ENCODE data around the gene LRRC28. TPM values are rescaled to one million over a fixed set of nuclear protein-coding genes. Genes with fewer than 3 reads are reported as not detected.

The LRRC28 gene
- total RNA-seq, 6 donors from 2014 or later = 15.6 to 70.2 (median 20.1) TPM

DNA sequence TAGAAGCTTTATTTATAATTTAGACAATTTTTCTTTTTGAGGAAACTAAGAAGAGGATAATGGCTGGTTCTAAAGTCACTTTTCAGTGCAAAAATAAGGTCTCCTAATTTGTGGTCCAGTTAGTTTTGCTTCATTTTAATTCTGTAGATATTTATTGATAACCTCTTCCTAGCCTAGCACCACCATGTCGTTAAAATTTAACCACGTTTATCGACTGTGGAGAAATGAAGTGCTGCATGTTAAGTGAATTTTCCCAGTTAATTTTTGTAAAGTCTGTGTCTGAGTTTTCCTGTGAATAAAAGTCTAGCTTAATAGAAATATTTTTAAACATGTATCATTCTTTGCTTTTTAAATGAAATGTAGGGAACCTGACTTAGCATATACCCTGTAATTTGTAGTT is 16.7 kb downstream of the LRRC28 start:
- WGBS, 2 donors = 83 to 84% methylated on average over 3 of the region's 3 CpGs
- Histone ChIP-seq H3K4me3 (no peak overlapping the region), H3K4me1 (peaks cover 0 to 4% (median under 1%) of the 10 kb centered on the region in 4 donors), H3K36me3 (no peaks in the 10 kb centered on the region), H3K9me3 (no peaks in the 10 kb centered on the region), H3K27ac (no peak overlapping the region), H3K27me3 (no peaks in the 10 kb centered on the region)
- no peak for TF ChIP-seq POLR2A (IDR thresholded peaks at IDR 0.05)
- no peak for TF ChIP-seq EP300 (IDR thresholded peaks at IDR 0.05)
- TF ChIP-seq, protein P1, sequence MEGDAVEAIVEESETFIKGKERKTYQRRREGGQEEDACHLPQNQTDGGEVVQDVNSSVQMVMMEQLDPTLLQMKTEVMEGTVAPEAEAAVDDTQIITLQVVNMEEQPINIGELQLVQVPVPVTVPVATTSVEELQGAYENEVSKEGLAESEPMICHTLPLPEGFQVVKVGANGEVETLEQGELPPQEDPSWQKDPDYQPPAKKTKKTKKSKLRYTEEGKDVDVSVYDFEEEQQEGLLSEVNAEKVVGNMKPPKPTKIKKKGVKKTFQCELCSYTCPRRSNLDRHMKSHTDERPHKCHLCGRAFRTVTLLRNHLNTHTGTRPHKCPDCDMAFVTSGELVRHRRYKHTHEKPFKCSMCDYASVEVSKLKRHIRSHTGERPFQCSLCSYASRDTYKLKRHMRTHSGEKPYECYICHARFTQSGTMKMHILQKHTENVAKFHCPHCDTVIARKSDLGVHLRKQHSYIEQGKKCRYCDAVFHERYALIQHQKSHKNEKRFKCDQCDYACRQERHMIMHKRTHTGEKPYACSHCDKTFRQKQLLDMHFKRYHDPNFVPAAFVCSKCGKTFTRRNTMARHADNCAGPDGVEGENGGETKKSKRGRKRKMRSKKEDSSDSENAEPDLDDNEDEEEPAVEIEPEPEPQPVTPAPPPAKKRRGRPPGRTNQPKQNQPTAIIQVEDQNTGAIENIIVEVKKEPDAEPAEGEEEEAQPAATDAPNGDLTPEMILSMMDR (IDR thresholded peaks at IDR 0.05) = no peak
- TF ChIP-seq POLR2AphosphoS5 (IDR thresholded peaks at IDR 0.05) = no peak
- DNase-seq = no peak
- no peak for ATAC-seq (ENCODE audit: low FRiP score in 2 of 2)

DNA sequence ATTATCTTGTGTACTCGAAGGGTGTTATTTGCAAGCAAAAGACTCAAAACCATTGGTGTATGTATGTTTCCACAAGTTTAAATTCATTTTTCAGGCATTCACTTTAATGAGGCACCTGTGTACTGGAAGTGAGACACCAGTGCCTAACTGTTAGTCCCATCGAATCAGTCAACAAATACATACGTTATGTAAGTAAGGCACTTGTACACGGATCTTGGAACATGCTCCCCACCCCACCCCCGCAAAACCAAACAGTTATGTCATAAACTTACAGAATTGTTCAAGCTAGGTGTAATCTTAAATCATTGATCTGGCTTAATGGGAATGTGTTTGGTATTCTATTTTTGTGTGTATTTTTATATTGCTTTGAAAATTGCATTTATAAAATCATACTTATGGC is 17.1 kb downstream of the LRRC28 start:
- Histone ChIP-seq H3K27ac (no peak overlapping the region), H3K4me3 (no peak overlapping the region), H3K9me3 (no peaks in the 10 kb centered on the region), H3K27me3 (no peaks in the 10 kb centered on the region), H3K4me1 (peaks cover 0 to 7% (median 2%) of the 10 kb centered on the region in 4 donors), H3K36me3 (no peaks in the 10 kb centered on the region)
- ATAC-seq (ENCODE audit: low FRiP score in 2 of 2) = no peak
- TF ChIP-seq EP300 (IDR thresholded peaks at IDR 0.05) = no peak
- TF ChIP-seq, protein P1 (IDR thresholded peaks at IDR 0.05) = no peak
- TF ChIP-seq POLR2A (IDR thresholded peaks at IDR 0.05) = no peak
- TF ChIP-seq POLR2AphosphoS5 (IDR thresholded peaks at IDR 0.05) = no peak
- no peak for DNase-seq
- 68 to 82% methylated on average over 5 of the region's 5 CpGs for WGBS, 2 donors

DNA sequence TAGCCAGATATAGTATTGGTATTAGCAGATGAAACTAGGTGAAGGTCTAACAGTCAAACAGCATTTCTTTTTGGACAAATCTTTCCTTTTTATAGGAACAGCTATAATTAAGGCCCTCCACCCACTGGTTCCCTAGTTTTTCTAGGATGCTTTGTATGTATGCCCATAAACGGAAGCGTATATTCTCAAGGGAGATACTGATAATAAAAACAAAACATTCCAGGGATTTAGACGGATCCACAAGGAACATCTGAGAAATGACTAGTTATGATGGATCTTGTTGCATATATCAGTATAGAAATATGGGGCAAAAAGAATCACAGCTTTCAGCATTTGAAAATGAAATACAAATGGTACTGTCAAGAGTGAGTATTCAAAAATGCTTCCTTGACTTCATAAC is 22.5 kb downstream of the LRRC28 start:
- DNase-seq = no peak
- no peaks in the 10 kb centered on the region for H3K9me3 ChIP-seq
- TF ChIP-seq POLR2AphosphoS5 (IDR thresholded peaks at IDR 0.05) (no peak), EP300 (IDR thresholded peaks at IDR 0.05) (no peak), POLR2A (IDR thresholded peaks at IDR 0.05) (no peak)
- TF ChIP-seq, protein P1 (IDR thresholded peaks at IDR 0.05) = no peak
- no peak overlapping the region for H3K4me3 ChIP-seq
- no peaks in the 10 kb centered on the region for H3K36me3 ChIP-seq
- H3K4me1 ChIP-seq = peaks cover 0 to 8% (median 0%) of the 10 kb centered on the region in 4 donors
- H3K27me3 ChIP-seq = no peaks in the 10 kb centered on the region
- no peak overlapping the region for H3K27ac ChIP-seq
- ATAC-seq (ENCODE audit: low FRiP score in 2 of 2) = no peak
- WGBS, 2 donors = 63 to 81% methylated on average over 3 of the region's 3 CpGs

DNA sequence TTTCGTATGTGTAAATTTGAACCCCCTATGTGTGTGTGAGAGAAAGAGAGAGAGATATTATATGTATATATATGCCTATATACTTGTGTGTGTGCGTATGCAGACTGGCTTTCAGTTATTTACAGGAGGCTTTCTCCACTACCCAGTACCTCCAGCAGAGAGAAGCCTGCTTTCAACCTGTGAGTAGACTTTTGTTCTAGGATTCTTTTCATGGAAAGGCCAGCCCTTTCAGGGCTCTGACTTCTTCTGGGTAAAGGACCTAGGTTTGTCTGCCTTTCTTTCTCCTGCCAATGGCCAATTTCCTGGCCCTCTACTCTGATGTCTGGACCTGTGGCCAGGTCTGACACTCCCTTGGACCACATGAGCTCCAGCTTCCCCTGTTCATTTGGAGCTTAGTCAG is 23.8 kb downstream of the LRRC28 start:
- no peak for ATAC-seq (ENCODE audit: low FRiP score in 2 of 2)
- DNase-seq = no peak
- Histone ChIP-seq H3K9me3 (no peaks in the 10 kb centered on the region), H3K4me3 (no peak overlapping the region), H3K27me3 (no peaks in the 10 kb centered on the region), H3K27ac (no peak overlapping the region), H3K4me1 (peaks cover 0 to 8% (median 0%) of the 10 kb centered on the region in 4 donors), H3K36me3 (no peaks in the 10 kb centered on the region)
- TF ChIP-seq, protein P1 (IDR thresholded peaks at IDR 0.05) = no peak
- TF ChIP-seq POLR2A (IDR thresholded peaks at IDR 0.05) (no peak), EP300 (IDR thresholded peaks at IDR 0.05) (no peak), POLR2AphosphoS5 (IDR thresholded peaks at IDR 0.05) (no peak)
- WGBS, 2 donors = 95 to 97% methylated on average over 2 of the region's 2 CpGs

DNA sequence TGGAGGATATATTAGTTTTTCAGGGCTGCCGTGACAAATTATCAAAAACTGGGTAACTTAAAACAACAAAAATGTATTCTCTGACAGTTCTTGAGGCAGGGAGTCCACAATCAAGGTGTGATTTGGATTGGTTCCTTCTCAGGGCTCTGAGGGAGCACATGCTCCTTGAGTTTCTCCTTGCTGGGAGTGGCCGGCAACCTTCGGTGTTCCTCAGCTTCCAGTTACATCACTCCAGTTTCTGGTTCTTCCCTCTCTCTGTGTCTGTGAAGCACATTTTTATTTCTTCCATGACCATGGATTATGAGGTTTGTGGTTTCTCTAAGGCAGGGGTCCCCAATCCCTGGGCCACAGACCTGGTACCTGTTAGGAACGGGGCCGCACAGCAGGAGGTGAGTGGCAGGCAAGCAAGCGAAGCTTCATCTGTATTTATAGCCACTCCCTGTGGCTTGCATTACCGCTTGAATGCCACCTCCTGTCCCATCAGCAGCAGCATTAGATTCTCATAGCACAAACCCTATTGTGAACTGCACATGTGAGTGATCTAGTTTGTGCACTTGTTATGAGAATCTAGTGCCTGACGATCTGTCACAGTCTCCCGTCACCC is 24.3 kb downstream of the LRRC28 start:
- Histone ChIP-seq H3K9me3 (no peaks in the 10 kb centered on the region), H3K27ac (no peak overlapping the region), H3K4me3 (no peak overlapping the region), H3K4me1 (peaks cover 0 to 8% (median 0%) of the 10 kb centered on the region in 4 donors), H3K27me3 (no peaks in the 10 kb centered on the region), H3K36me3 (no peaks in the 10 kb centered on the region)
- DNase-seq = no peak
- WGBS, 2 donors = 84 to 91% methylated on average over 8 to 9 of the region's 9 CpGs
- TF ChIP-seq EP300 (IDR thresholded peaks at IDR 0.05) (no peak), POLR2AphosphoS5 (IDR thresholded peaks at IDR 0.05) (no peak)
- ATAC-seq (ENCODE audit: low FRiP score in 2 of 2) = no peak

All from upper lobe of left lung (tissue), 6 donors.